IPS-15b (cell line): ENCODE data around the gene IL12A.

Experiments
- H3K27me3 ChIP-seq: one replicate; pipeline ENCODE4 v1.6.1; 2013; ENCODE audit warnings: low read length; ENCODE audit not compliant: control insufficient read depth, insufficient read depth
- H3K36me3 ChIP-seq: one replicate; pipeline ENCODE4 v1.6.1; 2013; ENCODE audit warnings: low read length; ENCODE audit not compliant: control insufficient read depth, insufficient read depth
- H3K4me1 ChIP-seq: one replicate; pipeline ENCODE4 v1.6.1; 2013; ENCODE audit warnings: mild to moderate bottlenecking, low read length; ENCODE audit not compliant: control insufficient read depth, insufficient read depth
- H3K4me3 ChIP-seq: one replicate; pipeline ENCODE4 v1.5.1; 2013; ENCODE audit warnings: low read depth, low read length
- H3K9ac ChIP-seq: one replicate; pipeline ENCODE4 v1.6.1; 2013; ENCODE audit warnings: low read depth, mild to moderate bottlenecking, low read length
- H3K9me3 ChIP-seq: one replicate; pipeline ENCODE4 v1.6.1; 2013; ENCODE audit warnings: mild to moderate bottlenecking, low read length; ENCODE audit not compliant: control insufficient read depth, insufficient read depth

The IL12A gene

DNA sequence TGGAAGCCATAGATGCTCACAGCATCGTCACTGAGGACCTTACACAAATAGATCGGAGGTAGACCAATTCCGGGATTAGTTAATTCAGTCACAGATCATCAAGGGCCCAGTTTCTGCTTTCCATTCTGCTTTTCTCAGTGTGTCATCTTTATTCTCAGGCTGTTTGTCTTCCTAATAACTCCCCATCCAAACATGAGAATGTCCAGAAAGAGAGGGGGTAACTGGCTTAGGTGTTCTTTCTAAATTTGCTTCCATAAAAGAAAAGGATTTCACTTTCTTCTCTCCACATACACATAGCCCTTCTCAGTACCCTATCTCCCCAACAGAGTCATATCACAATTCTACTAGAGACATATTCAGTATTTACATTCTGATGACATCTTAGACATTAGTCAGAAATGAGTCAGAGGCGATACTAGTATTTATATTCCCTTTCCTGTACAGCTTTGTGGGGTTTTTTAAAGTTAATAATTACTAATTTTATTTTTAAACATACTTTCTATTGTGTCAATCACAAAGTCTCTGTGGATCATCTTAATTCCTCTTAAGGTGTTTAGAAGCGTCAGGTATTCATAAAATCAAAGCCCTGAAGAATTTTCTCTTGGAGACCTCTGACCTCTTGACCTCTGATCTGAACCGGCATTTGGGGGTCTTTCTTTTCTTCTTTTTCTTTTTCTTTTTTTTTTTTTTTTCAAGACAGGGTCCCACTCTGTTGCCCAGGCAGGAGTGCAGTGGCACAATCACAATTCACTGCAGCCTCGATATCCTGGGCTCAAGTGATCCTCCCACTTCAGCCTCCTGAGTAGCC, 24.3 kb upstream of the IL12A start:
- Histone ChIP-seq H3K27me3 (no peaks in the 10 kb centered on the region), H3K4me1 (no peaks in the 10 kb centered on the region), H3K9me3 (no peaks in the 10 kb centered on the region), H3K9ac (no peak overlapping the region), H3K36me3 (no peaks in the 10 kb centered on the region), H3K4me3 (no peak overlapping the region)

DNA sequence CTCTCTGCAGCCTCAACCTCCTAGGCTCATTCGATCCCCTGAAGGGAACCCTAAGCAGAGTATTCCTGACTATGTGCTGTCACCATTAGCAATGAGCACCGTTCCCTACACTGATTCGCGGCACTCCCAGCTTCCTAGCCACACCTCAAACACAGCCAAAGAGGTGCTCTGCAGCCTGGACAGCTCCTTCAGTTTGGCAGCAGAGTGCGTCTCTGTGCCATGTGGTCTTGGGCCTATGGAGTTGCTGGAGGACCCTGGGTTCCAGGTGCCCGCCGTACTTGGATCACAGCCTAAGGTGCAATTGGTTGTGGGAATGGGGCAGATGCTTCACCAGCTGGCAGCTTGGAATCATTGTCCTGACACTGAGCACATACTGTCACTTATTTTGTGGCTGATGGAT, 17.3 kb upstream of the IL12A start:
- Histone ChIP-seq H3K4me3 (no peak overlapping the region), H3K36me3 (no peaks in the 10 kb centered on the region), H3K4me1 (no peaks in the 10 kb centered on the region)

DNA sequence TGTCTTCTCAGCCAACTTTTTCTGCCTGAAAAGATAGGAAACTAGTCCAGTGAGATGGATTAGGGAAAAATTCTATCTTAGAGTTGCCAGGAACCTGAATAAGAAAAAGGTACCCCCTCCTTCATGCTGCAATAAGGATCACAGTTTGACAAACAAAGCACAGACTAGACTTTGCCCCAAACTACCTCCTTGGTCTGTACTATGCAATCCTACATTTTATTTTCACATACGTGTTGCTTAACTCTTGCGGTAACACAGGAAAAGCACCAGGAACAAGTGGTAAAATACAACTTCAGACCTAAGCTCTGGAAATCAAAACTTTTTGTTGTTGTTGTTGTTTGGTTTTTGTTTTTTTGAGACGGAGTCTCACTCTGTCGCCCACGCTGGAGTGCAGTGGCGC, 11.3 kb upstream of the IL12A start:
- Histone ChIP-seq H3K4me3 (no peak overlapping the region), H3K36me3 (no peaks in the 10 kb centered on the region), H3K4me1 (no peaks in the 10 kb centered on the region), H3K27me3 (no peaks in the 10 kb centered on the region), H3K9me3 (no peaks in the 10 kb centered on the region), H3K9ac (no peak overlapping the region)

More for the DNA sequence above, 17.3 kb upstream of the IL12A start:
- Histone ChIP-seq H3K27me3 (no peaks in the 10 kb centered on the region), H3K9ac (no peak overlapping the region), H3K9me3 (no peaks in the 10 kb centered on the region)

DNA sequence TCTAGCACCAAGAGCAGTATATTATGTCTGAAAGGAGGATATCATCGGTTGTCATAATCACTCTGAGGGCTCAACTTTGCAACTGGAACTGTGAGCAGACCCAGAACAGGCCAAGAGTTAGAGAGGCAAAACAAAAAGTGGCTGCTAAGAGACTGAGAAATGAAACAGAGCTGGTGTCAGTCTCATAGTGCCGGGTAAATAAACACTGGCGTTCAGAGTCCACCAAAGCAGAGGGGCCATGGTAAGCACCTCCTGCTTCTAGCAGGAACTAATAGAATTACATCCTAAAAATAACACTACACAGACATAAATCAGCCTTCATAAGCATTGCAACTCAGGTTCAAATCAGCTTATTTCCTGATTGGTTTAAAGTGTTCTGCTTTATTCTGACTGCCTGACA, 10.3 kb upstream of the IL12A start:
- H3K4me1 ChIP-seq, result no peaks in the 10 kb centered on the region
- no peaks in the 10 kb centered on the region for H3K27me3 ChIP-seq
- H3K36me3 ChIP-seq, result no peaks in the 10 kb centered on the region
- H3K4me3 ChIP-seq, result no peak overlapping the region
- H3K9me3 ChIP-seq, result no peaks in the 10 kb centered on the region
- H3K9ac ChIP-seq, result no peak overlapping the region

DNA sequence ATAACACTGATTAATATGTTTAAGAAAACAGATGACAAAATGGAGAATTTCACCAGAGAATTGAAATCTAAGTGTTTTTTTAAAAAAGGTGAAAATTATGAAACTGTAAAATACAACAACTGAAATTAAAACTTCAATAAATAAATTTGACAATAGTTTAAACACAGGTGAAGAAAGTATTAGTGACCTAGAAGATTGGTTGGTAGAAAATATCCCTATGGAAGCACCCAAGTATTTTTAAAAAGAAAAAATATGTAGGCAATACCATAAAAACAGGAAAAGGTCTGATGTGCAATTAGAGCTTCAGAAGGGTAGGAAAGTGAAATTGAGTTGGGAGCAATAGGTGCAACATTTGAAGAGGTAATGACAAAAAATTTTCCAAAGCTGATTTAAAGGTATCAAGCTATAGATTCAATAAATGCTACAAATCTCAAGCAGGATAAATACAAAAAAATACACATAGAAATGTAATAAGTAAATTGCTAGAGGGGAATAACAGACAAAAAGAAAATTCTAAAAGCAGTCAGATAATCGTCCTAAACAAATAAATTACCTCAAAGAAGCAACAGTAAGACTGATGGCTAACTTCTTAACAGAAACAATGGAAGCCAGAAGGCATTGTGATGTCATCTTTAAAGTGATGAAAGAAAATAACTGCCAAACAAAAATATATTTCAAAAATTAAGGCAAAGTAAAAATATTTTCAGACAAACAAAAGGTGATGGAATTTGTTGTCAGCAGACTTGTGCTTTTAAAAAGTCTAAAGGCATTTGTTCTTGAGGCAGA, 9.5 kb upstream of the IL12A start:
- Histone ChIP-seq H3K36me3 (no peaks in the 10 kb centered on the region), H3K9ac (no peak overlapping the region), H3K4me3 (no peak overlapping the region), H3K4me1 (no peaks in the 10 kb centered on the region), H3K9me3 (no peaks in the 10 kb centered on the region), H3K27me3 (no peaks in the 10 kb centered on the region)

DNA sequence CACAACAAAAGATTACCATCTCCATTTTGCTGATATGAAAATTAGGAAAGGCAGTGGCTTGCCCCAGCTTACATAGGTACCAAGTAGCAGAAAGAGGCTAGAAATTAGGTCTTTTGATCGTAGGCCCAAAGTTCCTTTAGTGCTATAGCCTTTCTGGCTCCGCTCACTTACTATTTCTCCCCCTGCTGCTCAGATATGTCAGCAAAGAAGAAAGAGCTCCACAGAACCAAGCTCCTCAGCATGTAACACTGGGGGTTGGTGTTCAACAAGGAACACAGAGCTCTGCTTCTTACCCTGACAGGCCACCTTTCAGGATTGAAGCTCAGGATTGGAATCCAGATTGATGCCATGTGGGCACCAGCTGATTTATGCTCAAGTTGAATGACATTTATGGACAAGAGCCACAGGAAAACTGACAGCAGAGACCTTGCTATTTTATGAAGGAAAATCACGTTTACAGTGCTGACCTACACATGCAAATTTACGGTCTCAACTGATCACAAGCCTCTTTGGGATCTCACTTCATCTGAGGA, 6.1 kb upstream of the IL12A start:
- Histone ChIP-seq H3K9ac (no peak overlapping the region), H3K4me1 (no peaks in the 10 kb centered on the region), H3K9me3 (no peaks in the 10 kb centered on the region), H3K27me3 (no peaks in the 10 kb centered on the region), H3K36me3 (no peaks in the 10 kb centered on the region), H3K4me3 (no peak overlapping the region)

DNA sequence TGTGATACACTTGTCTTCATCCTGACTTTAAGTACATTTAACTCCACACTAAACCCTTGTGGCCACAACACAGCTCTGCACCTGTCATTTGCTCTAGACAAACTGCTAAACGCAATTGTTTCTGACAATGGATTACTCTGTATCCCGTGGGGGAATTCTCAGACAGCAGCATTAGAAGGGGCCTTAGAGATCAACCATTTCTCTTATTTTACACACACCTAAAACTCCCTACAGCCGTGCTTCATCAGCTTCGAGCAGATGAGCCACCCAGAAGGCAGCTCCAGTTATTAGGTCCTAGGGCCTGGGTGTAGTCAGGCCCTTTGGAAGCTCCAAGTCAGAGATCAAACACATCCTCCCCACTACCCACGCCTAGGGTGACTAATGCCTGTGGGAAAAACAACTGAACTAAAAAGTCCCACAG, 1.3 kb upstream of the IL12A start:
- H3K27me3 ChIP-seq, result no peaks in the 10 kb centered on the region
- H3K4me3 ChIP-seq, result no peak overlapping the region
- no peak overlapping the region for H3K9ac ChIP-seq
- no peaks in the 10 kb centered on the region for H3K4me1 ChIP-seq
- no peaks in the 10 kb centered on the region for H3K36me3 ChIP-seq
- H3K9me3 ChIP-seq, result no peaks in the 10 kb centered on the region

DNA sequence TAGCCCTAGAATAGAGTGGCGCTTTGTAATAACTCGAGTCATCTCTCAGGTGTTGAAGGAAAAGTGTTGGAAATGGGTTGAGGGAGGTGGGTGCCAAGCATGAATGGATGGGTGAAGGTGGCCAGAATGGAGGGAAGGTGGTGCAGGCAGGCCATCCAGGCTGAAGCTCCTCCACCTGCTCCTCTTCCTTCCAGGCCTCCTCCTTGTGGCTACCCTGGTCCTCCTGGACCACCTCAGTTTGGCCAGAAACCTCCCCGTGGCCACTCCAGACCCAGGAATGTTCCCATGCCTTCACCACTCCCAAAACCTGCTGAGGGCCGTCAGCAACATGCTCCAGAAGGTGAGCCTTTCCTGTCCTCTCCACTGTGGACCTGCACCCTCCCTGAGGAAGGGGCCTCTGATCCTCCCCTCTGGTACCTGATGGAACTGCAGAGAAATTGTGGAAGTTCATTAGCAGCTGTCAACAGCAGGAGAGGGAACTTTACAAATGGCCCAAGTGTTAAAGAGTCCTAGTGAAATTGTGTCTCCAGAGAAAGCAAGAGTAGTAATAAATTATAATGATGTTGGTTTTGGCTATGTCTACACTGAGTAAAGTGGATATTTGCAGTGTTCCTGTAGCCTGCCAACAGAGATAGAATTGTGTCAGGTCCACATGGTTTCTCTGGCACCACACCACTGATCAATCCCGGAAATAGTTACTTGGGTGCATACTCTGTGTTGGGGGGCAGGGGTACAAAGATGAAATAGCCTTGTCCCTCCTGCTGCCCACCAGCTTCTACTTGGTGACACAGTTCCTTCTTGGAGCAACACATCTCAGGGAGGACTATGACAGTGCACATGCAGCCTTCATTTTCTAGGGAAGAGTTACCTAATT, 1.6 kb downstream of the IL12A start:
- Histone ChIP-seq H3K4me3 (no peak overlapping the region), H3K4me1 (peaks cover 9% of the 10 kb centered on the region), H3K27me3 (no peaks in the 10 kb centered on the region), H3K9me3 (no peaks in the 10 kb centered on the region), H3K36me3 (no peaks in the 10 kb centered on the region), H3K9ac (no peak overlapping the region)

DNA sequence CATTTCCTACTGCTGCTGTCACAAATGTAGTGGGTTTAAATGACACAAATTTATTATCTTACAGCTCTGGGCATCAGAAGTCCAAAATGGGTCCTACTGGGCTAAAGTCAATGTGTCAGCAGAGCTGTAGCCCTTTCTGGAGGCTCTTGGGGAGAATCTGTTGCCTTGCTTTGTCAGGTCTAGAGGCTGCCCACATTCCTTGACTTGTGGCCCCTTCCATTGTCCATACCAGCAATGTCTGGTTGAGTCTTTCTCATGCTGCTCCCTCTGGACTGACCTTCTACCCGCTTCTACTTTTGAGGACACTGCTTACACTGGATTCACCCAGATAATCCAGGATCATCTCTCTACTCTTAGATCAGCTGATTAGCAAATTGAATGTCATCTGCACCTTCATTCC, 3.0 kb downstream of the IL12A start:
- Histone ChIP-seq H3K36me3 (no peaks in the 10 kb centered on the region), H3K27me3 (no peaks in the 10 kb centered on the region), H3K9ac (no peak overlapping the region), H3K9me3 (no peaks in the 10 kb centered on the region), H3K4me1 (peaks cover 9% of the 10 kb centered on the region), H3K4me3 (no peak overlapping the region)

DNA sequence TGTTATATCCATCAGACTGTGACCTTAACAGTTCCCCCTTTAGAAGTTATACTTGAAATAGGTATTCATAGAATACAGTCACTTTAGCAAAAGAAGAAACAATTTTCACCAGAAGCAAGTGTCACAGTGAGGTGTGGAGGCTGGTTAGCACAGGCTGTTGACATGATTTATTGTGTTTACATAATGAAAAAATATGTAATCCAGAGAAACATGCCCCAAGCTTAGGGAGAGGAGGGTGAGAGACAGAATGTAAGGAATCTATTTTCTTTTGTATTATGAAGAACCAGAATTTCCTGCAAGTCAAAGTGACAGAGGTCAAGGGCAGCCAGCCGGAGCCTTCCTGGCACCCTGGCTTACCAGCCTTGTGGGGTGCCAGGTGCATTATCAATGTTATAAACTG, 4.0 kb downstream of the IL12A start:
- Histone ChIP-seq H3K27me3 (no peaks in the 10 kb centered on the region), H3K4me1 (peaks cover 9% of the 10 kb centered on the region), H3K4me3 (no peak overlapping the region)

DNA sequence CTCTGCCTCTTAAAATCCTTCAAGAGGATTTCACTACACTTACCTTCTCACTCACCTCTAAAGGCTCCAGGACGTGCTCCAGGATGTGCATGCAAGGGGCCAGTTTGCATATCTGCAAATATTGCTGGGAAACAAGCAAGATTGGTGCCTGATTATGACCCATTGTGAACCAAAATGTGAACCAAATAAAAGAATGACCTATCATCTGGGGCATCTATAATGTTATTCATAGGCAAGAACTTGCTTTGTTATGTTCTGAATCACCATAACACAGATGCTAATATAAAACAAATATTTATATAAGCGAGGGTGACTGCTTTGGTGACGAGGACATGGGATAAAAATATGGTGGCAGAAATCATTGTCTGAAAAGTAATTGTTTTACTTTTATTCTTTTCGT, 5.5 kb downstream of the IL12A start:
- no peaks in the 10 kb centered on the region for H3K27me3 ChIP-seq
- H3K36me3 ChIP-seq, result no peaks in the 10 kb centered on the region
- no peaks in the 10 kb centered on the region for H3K9me3 ChIP-seq
- H3K4me3 ChIP-seq, result no peak overlapping the region
- peaks cover 9% of the 10 kb centered on the region for H3K4me1 ChIP-seq
- no peak overlapping the region for H3K9ac ChIP-seq

More for the DNA sequence above, 4.0 kb downstream of the IL12A start:
- Histone ChIP-seq H3K36me3 (no peaks in the 10 kb centered on the region), H3K9ac (no peak overlapping the region), H3K9me3 (no peaks in the 10 kb centered on the region)
